8988T (cell line): ENCODE measurements around the gene PDZD2.
"Not testable (repeated sequence)": the region's sequence is repeated elsewhere in the genome, so short reads cannot be mapped to it uniquely, and the experiment has no call there.

Experiments used
- DNase-seq: peaks from one replicate; pipeline ENCODE4 v3.0.0; 2011

Gene PDZD2

DNA sequence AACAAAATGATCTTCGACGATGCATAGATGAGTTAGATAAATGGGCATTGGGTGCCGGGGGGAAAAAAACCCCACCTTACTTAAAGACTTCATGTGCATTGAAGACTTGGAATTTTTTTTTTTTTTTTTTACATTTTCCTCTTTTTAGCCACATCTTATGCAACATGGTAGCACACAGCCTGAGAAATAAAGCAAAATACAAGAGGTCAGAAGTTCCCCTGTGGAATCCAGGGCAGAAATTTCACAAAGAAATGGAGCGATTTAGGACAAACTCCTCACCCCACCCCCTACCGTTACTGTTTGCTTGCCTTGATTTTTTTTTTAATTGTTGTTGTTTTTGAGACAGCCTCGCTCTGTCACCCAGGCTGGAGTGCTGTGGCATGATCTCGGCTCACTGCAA lies 382.0 kb downstream of the PDZD2 start:
- no peak for DNase-seq

DNA sequence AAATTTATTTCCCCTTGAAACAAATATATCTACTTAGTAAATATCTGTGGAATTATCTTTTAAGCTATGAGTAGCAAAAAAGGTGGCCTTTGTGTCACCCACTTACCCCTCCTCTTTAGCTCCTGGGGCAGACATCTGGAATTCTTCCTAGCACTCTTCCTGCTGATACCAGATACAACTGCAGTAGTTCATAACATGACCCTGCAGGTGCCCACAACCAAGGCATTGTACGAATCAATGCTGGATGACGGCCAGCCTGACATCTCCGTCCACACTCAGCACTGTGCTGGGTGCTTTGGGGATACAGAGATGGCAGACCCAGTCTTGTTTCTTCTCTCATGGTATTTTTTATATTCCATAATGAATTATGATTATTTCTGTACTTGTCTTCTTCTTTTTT lies 382.8 kb downstream of the PDZD2 start:
- no peak for DNase-seq

DNA sequence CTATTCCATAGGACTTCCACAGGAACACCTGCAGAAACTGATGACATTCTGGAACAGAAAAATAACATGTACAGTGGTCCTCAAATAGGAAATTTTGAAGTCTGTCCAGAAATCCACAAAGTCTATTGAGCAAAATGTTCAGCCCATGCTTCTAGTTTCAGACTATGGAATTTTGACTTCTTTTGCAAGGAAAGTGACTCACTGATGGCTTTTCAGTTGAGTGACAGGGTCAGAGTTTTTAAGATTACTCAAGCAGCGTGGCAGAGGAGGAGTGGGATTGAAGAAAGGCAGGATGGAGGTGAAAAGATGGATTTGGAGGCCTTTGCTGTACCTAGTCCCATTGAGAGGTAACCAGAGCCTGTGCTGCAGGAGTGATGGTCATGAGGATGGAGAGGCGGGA lies 383.7 kb downstream of the PDZD2 start:
- DNase-seq: no peak

DNA sequence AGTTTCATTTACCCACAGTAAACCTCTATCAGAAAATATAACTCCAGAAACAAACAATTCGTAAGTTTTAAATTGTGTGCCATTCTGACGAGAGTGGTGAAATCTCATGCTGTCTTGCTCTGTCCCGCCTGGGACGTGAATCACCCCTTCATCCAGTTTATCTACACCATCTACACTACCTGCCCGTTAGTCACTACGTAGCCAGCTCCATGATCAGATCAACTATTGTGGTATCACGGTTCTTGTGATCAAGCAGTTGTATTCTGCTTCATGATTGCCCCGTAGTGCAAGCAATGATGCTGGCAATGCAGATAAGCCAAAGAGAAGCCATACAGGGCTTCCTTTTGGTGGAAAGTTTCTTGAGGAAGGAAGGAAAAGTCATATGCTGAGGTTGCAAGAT lies 384.9 kb downstream of the PDZD2 start:
- no peak for DNase-seq

DNA sequence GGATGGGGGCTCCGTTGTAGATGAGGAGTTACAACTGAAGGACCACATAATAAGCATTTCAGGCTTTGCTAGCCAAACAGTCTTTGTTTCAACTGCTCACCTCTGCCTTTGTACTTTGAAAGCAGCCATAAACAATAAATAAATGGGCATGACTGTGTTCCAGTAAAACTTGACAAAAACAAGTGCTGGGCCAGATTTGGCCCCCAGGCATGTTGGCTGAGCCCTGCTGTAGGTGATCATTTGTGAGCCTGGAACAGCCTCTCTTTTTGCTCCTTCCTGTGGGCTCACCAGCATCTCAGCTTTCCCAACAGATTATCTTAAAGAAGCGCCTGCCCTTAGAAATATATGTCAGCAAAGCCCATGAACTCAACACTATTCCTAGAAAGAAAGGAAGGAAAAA lies 385.8 kb downstream of the PDZD2 start:
- no peak for DNase-seq

DNA sequence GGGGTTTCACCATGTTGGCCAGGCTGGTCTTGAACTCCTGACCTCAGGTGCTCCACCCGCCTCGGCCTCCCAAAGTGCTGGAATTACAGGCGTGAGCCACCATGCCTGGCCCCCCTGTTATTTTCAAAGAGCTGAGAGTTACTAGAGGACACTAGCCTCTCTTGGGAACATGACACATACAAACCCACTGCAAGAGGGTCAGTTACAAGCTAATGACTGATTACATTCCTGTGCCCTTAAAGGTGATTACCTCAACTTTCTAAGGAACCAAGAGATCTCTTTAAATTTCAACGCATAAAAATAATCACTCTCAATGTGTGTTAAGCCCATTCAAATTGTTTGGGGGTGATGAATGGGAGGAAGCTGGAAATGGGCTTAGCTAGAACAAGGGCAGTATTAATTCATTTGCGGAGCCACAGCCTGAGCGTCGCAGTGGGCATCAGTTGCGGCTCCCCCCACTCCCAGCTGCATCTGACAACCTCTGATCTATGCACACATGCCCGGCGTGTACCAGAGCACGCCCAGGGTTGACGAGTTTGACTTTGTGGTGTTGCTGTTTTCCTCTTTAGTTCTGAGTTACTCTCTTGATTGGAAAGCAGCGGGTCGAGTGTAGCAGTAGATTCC lies 388.3 kb downstream of the PDZD2 start:
- DNase-seq: no peak

DNA sequence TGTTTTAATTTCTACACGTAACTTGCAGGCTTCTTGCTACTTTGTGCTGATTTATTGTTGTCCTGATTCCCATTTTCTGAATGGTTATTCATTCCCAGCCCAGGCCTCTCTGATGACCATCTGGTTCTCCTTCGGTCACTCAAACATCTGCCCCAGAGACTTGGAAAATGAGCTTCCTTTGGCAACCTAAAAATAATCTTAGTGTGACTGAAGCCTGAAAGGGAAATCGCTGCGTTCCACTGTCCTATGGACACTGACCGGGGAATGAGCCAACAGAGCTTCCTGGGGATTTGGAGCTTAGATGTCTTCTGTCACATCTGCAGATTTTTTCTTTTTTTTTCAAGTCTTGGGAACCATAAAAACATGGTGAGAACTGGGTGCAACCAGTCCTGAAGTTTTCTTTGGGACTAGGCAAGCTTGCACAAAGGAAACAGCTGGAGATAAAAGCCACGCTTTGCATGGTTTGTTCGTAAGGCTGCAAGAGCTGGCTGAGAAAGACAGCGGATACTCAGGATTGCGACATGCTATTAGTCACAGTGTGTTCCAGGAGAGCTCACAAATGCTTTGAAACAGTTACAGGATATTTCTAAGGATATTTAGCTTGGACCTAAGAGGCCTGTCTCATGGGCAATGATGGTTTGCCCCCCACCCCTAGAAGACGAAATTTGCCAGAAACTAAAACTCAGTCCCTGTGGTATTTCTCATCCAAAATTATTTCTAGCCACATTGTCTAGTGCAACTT lies 389.0 kb downstream of the PDZD2 start:
- no peak for DNase-seq

DNA sequence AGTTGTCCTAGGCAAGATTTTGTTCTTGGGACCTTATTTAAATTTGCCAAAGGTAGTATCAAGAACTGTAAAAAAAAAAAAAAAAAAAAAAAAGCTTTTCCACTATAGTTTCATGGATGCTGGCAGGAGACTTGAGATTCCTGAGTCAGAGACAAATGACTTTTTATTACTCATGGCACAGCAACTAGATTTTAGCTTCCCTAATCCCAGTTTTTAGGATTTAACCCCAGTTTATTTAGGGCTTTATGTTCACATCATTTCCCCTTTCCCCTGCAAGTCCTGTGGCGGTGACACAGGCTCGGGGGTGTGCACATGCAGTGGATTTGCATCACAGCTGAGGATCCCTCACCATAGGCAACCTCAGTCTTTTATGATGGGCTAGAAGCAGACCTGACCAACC lies 390.3 kb downstream of the PDZD2 start:
- no peak for DNase-seq

DNA sequence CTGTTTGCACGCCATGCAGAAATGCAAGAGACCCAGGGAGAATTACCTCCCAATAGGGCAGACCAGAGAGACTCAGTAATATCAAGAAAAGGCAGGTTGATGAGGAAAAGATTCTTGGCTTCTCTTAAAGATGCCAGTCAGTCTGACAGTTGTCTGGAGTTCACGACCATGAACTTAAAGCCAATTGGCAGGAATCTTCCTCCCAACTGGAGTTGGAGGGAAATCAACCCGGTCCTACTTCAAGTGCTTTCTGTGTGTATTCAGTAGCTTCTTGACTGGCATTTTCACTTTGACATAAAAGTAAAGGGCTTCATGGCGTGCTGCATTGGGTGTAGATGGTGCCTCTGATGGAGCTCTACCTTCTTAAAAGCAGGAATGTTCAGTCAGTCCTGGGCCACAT lies 390.9 kb downstream of the PDZD2 start:
- no peak for DNase-seq

DNA sequence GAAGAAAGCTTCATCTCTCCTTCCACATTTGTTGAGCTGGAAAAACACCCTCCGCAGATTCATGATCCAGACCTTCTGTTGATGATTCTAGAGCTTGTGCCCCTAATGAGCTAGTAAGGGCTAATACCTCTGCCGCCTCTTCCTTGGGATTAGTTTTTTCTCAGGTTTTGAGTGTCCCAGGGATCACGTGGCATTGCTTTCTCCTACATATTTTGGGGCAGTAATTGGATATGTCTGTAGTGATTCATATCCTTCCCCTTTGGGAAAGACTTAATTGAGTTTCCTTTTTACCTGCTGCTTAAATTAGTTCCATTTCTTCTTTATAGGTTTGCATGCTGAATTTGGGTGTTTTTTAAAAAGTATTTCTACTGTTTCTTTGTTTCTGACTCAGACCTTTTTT lies 391.3 kb downstream of the PDZD2 start:
- no peak for DNase-seq

DNA sequence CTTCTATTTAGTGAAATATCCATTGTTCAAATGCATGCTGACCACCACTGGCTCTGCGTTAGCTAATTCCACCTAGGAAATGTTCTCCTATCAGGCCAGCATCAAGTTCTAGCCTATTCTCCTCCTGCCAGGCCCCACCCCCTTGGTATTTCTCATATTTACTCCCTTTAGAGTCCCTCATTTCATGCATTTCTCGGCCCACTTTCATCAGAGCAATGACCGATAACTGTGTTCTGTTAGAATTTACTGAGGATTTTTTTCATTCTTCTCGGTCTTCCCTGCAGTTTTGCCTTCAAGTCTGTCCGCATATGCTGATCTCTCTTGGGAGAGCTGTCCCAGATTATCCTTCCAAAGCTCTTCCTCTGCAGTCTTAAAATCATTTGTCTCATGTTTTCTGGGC lies 391.8 kb downstream of the PDZD2 start:
- DNase-seq: no peak

DNA sequence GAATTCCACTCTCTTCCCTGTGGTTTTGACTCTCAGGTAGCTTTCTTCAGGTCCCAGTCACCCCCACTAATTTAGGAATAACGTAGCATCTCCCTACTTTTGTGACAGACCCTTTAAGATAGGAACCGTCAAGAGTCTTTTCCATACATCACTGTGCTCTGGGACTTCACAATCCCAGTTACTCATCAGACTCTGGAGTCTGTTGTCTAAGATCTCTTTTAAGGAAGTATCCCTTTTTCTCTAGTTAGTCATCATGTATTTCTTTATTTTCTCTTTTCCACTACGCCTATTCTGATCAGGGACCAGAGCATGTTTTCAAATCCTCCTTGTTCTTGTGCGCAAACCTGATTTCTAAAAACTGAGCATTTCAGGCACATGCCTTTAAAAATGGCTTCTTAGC lies 392.2 kb downstream of the PDZD2 start:
- DNase-seq: no peak

DNA sequence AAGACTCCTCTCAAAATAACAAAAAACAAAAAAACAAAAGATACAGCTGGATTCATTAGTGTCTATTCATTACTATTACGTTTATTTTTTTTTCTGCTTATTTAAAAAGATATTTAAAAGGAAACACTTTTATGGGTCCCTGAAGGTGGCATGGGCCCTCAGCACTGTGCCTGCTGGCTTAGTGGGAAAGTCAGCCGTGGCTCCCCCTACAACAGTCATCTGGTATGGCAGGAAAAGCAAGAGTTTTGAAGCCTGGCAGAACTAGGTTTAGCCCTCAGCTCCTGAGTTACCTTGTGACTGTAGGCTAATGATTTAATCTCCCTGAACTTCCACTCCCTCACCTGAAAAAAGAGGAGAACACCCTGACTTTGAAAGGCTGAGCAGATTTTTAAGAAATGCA lies 399.6 kb downstream of the PDZD2 start:
- DNase-seq: no peak

DNA sequence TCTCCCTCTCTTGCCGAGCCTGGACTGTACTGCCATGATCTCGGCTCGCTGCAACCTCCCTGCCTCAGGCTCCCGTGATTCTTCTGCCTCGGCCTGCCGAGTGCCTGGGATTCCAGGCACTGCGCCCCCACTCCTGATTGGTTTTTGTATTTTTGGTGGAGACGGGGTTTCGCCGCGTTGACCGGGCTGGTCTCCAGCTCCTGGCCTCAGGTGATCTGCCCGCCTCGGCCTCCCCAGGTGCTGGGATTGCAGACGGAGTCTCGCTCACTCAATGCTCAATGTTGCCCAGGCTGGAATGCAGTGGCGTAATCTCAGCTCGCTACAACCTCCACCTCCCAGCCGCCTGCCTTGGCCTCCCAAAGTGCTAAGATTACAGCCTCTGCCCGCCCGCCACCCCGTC lies 400.2 kb downstream of the PDZD2 start:
- not testable (repeated sequence) for DNase-seq

DNA sequence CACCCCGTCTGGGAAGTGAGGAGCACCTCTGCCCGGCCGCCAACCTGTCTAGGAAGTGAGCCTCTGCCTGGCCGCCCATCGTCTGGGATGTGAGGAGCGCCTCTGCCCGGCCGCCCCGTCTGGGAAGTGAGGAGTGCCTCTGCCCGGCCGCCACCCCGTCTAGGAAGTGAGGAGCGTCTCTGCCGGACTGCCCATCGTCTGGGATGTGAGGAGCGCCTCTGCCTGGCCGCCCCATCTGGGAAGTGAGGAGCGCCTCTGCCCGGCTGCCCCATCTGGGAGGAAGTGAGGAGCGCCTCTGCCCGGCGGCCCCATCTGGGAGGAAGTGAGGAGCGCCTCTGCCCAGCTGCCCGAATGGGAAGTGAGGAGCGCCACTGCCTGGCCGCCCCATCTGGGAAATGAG lies 400.7 kb downstream of the PDZD2 start:
- DNase-seq: not testable (repeated sequence)

DNA sequence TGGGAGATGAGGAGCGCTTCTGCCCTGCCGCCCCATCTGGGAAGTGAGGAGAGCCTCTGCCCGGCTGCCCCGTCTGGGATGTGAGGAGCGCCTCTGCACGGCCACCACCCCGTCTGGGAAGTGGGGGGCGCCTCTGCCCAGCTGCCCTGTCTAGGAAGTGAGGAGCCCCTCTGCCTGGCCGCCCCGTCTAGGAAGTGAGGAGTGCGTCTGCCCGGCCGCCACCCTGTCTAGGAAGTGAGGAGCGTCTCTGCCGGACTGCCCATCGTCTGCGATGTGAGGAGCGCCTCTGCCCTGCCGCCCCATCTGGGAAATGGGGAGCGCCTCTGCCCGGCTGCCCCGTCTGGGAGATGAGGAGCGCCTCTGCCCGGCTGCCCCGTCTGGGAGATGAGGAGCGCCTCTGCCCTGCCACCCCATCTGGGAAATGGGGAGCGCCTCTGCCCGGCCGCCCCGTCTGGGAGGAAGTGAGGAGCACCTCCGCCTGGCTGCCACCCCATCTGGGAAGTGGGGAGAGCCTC lies 401.3 kb downstream of the PDZD2 start:
- not testable (repeated sequence) for DNase-seq

DNA sequence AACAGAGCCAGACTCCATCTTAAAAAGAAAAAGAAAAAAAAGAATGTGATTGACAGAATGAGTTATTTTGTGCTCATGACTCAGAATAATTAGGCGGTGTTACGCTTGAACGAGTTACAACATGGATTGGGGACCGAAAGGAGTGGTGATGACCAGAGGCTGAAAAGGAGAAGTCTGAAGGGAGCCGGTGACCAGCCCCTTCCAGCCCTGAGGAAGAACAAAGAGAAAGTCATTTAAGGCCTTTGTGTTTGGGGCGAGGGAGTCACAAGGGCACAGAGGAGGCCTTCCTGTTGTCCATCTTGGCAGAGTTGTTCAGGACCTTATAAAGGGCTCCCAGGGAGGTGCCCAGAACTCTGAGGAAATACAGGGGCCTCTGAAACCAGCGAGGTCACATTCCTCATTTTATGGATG lies 403.6 kb downstream of the PDZD2 start:
- DNase-seq: no peak

DNA sequence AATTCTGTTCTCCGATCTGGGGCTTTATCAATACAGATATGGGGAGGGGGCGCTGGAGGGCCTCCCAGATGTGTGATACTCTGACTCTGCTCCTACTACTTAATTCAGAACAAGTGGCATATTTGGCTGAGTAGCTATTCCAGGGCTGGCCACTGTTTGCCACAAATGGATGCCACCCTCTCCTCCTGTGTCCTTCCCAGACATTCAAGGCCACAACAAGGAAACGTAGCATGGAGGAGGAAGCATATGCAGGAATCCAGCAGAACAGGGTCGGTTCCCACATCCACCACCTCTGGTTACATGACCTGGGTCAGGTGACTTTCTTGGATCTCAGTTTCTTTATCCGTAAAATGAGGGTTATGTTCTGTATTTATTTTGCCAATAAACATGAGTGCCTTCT lies 404.2 kb downstream of the PDZD2 start:
- DNase-seq: no peak

DNA sequence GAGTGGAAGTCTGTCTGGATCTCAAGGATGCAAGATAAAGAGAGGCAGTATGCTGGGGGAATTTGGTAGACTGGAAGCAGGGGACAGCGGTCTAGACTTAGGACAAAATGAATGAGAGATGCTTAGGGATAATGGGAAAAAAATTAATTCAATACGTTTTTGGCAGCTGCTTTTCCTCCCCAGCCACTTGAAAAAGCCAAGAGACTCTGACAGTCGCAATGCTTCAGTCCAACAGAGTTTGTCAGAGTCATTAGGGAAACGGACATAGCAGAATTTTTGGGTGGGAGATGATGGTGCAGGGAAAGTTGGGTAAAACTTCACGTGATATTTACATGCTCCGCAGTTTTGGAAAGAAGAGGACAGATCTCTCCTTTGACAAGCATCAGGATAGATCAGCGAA lies 405.5 kb downstream of the PDZD2 start:
- DNase-seq: no peak

DNA sequence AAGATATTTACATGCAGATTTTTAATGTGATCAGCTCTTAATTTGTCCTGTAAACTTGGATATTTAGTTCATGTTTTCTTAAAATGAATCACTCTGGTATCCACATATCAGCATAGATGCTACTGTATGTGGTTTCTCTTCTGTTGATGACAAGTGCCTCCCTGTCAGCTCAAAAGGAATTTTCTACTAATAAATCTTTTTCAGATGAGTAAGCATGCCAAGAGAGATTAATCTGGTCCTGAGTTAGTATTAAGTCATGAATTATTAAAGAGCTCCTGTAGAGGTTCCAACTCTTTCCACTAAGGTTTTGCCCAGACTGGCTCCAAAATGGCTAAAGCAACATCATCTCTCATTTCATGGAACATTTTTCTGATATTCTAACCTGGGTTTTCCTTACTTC lies 406.0 kb downstream of the PDZD2 start:
- DNase-seq: peak; percentile 49

DNA sequence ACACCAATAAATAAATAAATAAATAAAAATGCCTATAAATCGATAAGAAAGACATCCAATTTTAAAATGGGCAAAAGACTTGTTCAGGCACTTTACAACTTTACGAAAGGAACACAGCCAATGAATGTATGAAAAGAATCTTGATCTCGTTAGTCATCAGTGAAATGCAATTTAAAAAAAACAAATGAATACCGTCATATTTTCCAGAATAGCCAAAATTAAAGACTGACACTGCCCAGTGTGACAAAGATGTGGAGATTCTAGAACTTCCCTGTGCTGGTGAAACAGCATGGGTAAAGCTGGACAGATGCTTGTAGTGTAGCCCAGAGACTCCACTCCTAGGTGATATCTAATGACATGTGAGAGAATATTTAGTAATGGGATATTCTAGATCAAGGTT lies 408.1 kb downstream of the PDZD2 start:
- DNase-seq: no peak

DNA sequence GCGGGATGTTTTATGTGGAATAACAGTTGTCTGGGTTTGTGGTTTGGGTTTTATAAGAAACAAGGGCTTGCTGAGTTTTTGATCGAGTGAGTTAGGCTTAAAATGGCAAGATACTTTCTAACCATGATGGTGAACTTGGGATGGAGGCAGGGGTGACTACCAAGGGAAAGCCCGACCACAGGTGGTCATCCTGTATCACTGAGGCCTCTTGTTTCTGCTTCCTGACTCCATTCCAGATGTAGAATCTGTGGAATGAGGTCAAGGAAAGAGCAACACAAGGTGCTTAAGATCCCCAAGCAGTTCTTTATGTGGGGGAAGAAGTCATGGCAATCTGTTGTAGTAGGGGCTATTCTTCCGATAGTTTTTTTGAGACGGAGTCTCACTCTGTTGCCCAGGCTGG lies 412.9 kb downstream of the PDZD2 start:
- no peak for DNase-seq

DNA sequence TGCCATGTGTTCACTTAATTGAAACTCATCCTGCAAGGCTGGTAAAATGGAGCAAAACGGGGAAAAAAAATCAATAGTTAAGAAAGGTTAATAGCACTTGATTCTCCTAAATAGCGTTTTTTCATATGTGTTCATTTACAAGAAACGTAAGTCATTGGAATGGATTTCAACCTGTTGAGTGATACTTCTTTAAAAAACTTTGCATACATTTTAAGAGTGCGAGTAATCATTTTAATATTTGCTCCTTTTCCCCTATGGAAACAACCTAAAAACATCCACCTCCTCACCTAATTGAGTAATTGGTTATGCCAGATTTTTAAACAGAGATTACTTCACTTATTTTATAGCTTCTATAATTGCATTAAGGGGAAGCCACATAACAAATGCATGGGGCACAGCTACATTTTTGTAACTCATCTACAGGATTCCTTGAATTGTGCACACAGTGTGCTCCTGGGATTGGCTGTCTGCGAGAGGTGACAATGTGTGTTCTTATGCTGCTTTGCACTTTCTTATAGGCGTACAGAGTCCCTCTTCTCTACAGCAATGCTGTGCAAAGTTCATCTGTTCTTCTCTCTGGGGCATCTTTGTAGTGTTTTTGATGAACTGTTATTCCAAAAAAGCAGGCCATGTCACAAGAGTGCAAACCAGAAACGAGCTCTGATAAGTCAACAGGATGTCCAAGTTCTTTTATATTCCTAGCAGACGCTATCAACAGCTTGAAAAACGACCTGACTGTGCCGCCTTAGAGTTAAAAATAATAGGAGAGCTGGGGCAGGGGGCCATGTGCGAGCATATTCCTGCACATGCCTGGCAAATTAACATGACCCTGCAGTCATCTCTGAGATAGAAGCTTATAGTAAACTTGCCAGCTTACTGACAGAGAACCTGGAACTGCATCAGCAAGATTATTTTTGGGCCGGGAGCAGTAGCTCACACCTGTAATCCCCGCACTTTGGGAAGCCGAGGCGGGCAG lies 417.2 kb downstream of the PDZD2 start:
- no peak for DNase-seq
